ENCODE measurements around the gene DDX54.

DDX54 gene

DNA sequence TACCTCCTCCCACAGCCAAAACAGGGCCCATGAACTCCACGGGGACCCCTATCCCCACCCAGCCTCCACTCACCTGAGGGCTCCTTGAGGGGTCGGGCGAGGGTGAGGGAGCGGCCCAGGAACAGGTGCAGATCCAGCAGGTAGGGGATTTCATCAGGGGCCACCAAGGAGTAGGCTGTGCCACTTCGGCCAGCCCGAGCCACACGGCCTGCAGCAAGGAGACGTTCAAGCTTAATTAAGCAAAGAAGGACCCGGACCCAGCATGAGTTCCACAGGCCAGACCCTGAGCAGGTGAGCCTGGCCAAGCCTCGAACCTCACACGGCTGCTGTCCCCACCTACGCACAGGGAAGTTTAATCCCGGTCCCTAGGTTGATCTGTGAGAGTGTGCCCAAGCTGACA lies 15.6 kb downstream of the DDX54 start:
- TF ChIP-seq, protein P1, sequence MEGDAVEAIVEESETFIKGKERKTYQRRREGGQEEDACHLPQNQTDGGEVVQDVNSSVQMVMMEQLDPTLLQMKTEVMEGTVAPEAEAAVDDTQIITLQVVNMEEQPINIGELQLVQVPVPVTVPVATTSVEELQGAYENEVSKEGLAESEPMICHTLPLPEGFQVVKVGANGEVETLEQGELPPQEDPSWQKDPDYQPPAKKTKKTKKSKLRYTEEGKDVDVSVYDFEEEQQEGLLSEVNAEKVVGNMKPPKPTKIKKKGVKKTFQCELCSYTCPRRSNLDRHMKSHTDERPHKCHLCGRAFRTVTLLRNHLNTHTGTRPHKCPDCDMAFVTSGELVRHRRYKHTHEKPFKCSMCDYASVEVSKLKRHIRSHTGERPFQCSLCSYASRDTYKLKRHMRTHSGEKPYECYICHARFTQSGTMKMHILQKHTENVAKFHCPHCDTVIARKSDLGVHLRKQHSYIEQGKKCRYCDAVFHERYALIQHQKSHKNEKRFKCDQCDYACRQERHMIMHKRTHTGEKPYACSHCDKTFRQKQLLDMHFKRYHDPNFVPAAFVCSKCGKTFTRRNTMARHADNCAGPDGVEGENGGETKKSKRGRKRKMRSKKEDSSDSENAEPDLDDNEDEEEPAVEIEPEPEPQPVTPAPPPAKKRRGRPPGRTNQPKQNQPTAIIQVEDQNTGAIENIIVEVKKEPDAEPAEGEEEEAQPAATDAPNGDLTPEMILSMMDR (conservative IDR thresholded peaks at IDR 0.05; ENCODE audit: low read depth): no peak
- no peak overlapping the region for H3K27ac ChIP-seq
- ChIA-PET CTCF (no interaction called here), POLR2A (ENCODE audit: low non-redundant PET) (no interaction called here)
- no peak for DNase-seq (ENCODE audit: low spot score)

DNA sequence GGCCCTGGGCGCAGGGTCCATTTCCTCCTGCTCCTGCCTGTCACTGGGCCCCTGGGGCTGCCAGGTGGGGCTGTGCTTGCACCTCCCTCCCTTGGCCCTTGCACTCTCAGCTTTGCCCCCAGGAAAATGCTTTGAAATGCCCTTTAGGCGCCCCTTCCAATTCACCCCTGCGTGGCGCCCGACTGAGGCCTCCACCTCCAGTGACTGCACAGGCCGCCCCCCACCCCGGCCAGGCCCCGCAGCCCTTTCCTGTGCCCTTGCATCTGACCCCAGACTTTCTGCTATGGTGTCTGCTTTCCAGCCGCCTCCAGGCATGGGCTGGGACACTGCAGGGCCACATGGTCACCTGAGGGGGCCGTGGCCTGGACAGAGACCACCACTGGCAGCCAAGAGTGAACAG lies 17.4 kb downstream of the DDX54 start:
- TF ChIP-seq, protein P1 (conservative IDR thresholded peaks at IDR 0.05; ENCODE audit: low read depth): no peak
- no peak overlapping the region for H3K27ac ChIP-seq
- no peak for DNase-seq (ENCODE audit: low spot score)
- CTCF ChIA-PET: no interaction called here
- POLR2A ChIA-PET (ENCODE audit: low non-redundant PET): no interaction called here

DNA sequence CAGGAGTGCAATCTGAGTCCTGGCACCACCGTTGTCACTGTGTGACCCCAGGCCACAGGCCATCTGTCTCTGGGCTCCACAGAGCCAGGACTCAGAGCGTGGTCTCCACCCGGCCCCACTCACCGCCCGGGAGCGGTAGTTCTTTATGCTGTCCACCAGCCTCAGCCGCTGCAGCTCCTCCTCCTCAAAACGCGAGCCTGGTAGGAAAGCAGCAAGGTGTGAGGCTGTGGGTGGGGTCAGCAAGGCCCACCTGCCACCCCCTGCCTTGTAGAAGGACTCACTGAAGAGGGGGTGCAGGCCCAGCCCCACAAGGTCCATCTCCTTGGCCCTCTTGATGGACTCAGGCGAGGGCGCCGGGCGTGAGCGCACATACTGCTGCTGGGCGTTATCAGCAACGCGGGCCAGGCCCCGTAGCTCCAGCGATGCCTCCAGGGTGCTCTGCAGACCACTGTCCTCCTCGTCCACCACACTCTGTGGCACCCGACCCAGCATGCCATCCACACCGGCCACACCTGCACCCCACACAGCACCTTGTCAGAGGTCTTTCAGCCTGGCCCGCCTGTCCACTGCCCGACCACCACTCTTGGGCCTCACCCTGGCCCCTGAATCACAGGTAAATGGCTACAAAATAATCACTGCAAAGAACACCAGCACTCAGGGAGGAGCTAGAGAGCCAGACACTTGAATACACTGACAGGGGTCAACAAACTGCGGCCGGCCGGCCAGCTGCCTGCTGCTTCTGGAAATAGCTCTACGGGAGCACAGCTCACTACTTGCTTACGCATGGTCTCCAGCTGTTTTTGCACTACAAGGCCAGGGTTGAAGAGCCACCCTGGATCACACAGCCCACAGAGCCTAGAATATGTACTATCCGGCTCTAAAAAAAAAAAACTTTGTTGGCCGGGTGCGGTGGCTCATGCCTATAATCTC lies 19.5 kb downstream of the DDX54 start:
- POLR2A ChIA-PET (ENCODE audit: low non-redundant PET): no interaction called here
- TF ChIP-seq, protein P1 (conservative IDR thresholded peaks at IDR 0.05; ENCODE audit: low read depth): no peak
- no peak overlapping the region for H3K27ac ChIP-seq
- CTCF ChIA-PET: interaction anchor here (0.5 to 1.0 kb wide), 3 partner anchors 9 to 747 kb away, joined by 3 to 4 read pairs (median 3); partner anchors contain the start of gene PTPN11
- no peak for DNase-seq (ENCODE audit: low spot score)

DNA sequence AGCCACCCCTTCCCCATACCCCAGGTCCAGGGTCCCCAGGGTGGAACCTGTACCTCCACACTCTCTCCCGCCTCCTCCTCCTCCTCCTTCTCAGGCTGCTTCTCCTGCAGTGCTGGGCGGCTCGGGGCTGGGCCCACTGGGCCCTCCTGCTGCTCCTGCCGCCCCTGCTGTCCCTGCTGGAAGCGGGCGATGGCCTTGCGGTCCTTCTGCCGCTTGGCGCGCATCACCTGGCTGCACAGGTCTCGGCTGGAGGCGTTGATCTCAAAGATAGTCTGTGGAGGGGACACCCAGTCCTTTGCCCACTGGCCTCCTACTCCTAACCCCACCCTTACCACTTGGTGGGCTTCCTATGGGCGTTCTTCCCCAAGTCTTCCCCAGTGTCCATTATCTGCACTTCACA lies 21.3 kb downstream of the DDX54 start:
- ChIA-PET POLR2A (ENCODE audit: low non-redundant PET) (no interaction called here), CTCF (no interaction called here)
- DNase-seq (ENCODE audit: low spot score): no peak
- no peak overlapping the region for H3K27ac ChIP-seq
- TF ChIP-seq, protein P1 (conservative IDR thresholded peaks at IDR 0.05; ENCODE audit: low read depth): no peak

DNA sequence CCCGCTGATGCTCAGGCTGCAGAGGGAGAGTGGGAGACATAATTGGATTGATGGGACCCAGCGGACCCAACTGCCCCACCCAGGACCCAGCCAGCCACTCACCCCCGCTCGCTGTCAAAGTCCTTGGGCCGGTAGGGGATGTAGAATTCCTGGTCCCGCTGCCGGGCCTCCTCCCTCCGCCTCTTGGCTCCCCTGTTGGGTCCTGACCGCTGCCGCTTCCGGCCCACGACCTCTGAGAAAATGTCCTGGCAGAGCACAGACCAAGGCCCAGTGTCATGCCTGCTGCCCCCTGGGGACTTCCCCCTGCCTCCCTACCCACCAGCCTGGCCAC lies 22.3 kb downstream of the DDX54 start:
- CTCF ChIA-PET: interaction anchor here (0.5 kb wide), 1 partner anchor 1673 kb away, joined by 3 read pairs; no protein-coding TSS in a partner anchor
- H3K27ac ChIP-seq: 0 out of 2 replicates have a peak overlapping the region, but pooled peaks have one; percentile 14
- DNase-seq (ENCODE audit: low spot score): no peak
- TF ChIP-seq, protein P1 (conservative IDR thresholded peaks at IDR 0.05; ENCODE audit: low read depth): no peak
- POLR2A ChIA-PET (ENCODE audit: low non-redundant PET): no interaction called here

DNA sequence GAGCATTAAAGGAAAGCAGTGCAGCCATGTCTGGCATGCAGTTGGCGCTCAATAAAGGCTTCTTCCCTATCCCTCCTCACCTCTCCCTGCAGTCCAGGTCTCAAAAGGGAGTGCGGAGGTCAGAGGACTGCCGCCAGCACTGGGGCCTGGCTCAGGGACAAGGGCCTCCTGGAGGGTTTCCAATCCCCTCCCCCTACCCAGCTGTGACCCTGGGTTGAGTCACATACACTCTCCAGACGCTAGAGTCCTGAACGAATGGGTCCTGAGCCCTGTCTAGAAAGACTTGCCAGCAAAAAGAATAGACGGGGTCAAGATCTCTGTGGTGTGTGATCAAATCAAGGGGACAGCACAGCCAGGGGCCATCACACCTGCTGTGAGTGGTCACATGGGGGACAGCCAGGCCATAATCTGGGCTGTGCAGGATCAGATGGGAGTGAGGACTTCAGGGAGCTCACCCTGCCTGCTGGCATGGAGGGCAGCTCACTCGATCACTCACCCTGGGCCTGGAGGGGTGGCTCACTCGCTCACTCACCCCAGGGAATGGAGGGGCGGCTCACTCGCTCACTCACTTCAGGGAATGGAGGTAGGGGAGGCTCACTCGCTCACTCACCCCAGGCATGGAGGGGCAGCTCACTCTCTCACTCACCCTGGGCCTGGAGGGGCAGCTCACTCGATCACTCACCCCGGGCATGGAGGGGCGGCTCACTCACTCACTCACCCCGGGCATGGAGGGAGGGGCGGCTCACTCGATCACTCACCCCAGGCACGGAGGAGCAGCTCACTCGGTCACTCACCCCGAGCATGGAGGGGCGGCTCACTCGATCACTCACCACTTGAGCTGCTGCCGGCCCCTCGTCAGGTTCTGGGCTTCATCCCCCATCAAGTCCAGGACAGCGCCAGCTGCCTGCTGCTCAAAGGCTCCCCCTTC lies 22.9 kb downstream of the DDX54 start:
- H3K27ac ChIP-seq: peak overlapping the region; percentile 33
- DNase-seq (ENCODE audit: low spot score): peak; percentile 32
- TF ChIP-seq, protein P1 (conservative IDR thresholded peaks at IDR 0.05; ENCODE audit: low read depth): no peak
- CTCF ChIA-PET: interaction anchor here (0.5 to 0.9 kb wide), 2 partner anchors 12 to 1672 kb away, joined by 3 to 4 read pairs; no protein-coding TSS in a partner anchor
- POLR2A ChIA-PET (ENCODE audit: low non-redundant PET): no interaction called here
